HG03280 (cell line): ENCODE data around the gene NEK10.

Source experiments
- ATAC-seq: cut with Tn5 transposase; IDR thresholded peaks from one replicate; pipeline ENCODE4 v1.9.1; 2021; ENCODE audit warnings: mild to moderate bottlenecking, moderate library complexity; ENCODE audit not compliant: unreplicated experiment

The NEK10 gene

GRCh38 chr3:27253831-27254230 lies 115.4 kb downstream of the NEK10 start:
- peak; percentile 92 for ATAC-seq

- ATAC-seq = no peak
These were observed 115.8 kb downstream of the NEK10 start for GRCh38 chr3:27253391-27253790.

- ATAC-seq = no peak
These were observed 116.5 kb downstream of the NEK10 start for GRCh38 chr3:27252646-27253045.

- no peak for ATAC-seq
These were observed 124.8 kb downstream of the NEK10 start for GRCh38 chr3:27244374-27244773.

- ATAC-seq = no peak
These were observed 129.2 kb downstream of the NEK10 start for GRCh38 chr3:27239951-27240350.

GRCh38 chr3:27228805-27229204 lies 140.4 kb downstream of the NEK10 start:
- peak; percentile 57 for ATAC-seq

GRCh38 chr3:27224197-27224596 lies 145.0 kb downstream of the NEK10 start:
- ATAC-seq = no peak

GRCh38 chr3:27221264-27221932 lies 147.8 kb downstream of the NEK10 start:
- ATAC-seq = no peak

GRCh38 chr3:27220166-27220565 lies 149.0 kb downstream of the NEK10 start:
- no peak for ATAC-seq

GRCh38 chr3:27219127-27219845 lies 149.9 kb downstream of the NEK10 start:
- no peak for ATAC-seq

- ATAC-seq = no peak
These were observed 152.1 kb downstream of the NEK10 start for GRCh38 chr3:27216955-27217552.

- no peak for ATAC-seq
These were observed 152.8 kb downstream of the NEK10 start for GRCh38 chr3:27216295-27216855.

- ATAC-seq = no peak
These were observed 155.7 kb downstream of the NEK10 start for GRCh38 chr3:27213450-27213849.

GRCh38 chr3:27209617-27210264 lies 159.4 kb downstream of the NEK10 start:
- ATAC-seq = no peak

GRCh38 chr3:27208961-27209616 lies 160.1 kb downstream of the NEK10 start:
- ATAC-seq = no peak

GRCh38 chr3:27202959-27203358 lies 166.2 kb downstream of the NEK10 start:
- no peak for ATAC-seq

- ATAC-seq = no peak
These were observed 167.7 kb downstream of the NEK10 start for GRCh38 chr3:27201492-27201891.

- ATAC-seq = no peak
These were observed 168.3 kb downstream of the NEK10 start for GRCh38 chr3:27200721-27201489.

- no peak for ATAC-seq
These were observed 174.2 kb downstream of the NEK10 start for GRCh38 chr3:27194861-27195483.

- no peak for ATAC-seq
These were observed 176.1 kb downstream of the NEK10 start for GRCh38 chr3:27193056-27193455.
